ENCODE measurements around the gene ANKLE2. TPM values are rescaled to one million over a fixed set of nuclear protein-coding genes. Genes with fewer than 3 reads are reported as not detected.
"Not testable (repeated sequence)": the region's sequence is repeated elsewhere in the genome, so short reads cannot be mapped to it uniquely, and the experiment has no call there.

The ANKLE2 gene
- total RNA-seq, 4 donors from 2014 or later: 29.6 to 44.9 (median 34.6) TPM

- no peak for ATAC-seq
- no peaks in the 10 kb centered on the region for H3K36me3 ChIP-seq
Measured at GRCh38 chr12:132695431-132695830, 66.2 kb downstream of the ANKLE2 start.

GRCh38 chr12:132694888-132695287, 66.7 kb downstream of the ANKLE2 start:
- H3K4me3 ChIP-seq; H3K9me3 ChIP-seq; H3K27me3 ChIP-seq; DNase-seq; in situ Hi-C loops (cut with MboI; ENCODE audit: low sequenced_read_pairs in 4 of 4); H3K27ac ChIP-seq; H3K36me3 ChIP-seq; intact Hi-C loops (cut with DNase I; ENCODE audit: low total_unique reads); ATAC-seq; H3K4me1 ChIP-seq: not testable (repeated sequence)

More at GRCh38 chr12:132695431-132695830, 66.2 kb downstream of the ANKLE2 start:
- no peak for TF ChIP-seq POLR2A (IDR thresholded peaks at IDR 0.05)
- TF ChIP-seq, protein P1, sequence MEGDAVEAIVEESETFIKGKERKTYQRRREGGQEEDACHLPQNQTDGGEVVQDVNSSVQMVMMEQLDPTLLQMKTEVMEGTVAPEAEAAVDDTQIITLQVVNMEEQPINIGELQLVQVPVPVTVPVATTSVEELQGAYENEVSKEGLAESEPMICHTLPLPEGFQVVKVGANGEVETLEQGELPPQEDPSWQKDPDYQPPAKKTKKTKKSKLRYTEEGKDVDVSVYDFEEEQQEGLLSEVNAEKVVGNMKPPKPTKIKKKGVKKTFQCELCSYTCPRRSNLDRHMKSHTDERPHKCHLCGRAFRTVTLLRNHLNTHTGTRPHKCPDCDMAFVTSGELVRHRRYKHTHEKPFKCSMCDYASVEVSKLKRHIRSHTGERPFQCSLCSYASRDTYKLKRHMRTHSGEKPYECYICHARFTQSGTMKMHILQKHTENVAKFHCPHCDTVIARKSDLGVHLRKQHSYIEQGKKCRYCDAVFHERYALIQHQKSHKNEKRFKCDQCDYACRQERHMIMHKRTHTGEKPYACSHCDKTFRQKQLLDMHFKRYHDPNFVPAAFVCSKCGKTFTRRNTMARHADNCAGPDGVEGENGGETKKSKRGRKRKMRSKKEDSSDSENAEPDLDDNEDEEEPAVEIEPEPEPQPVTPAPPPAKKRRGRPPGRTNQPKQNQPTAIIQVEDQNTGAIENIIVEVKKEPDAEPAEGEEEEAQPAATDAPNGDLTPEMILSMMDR (IDR thresholded peaks at IDR 0.05 in 4 of 5, conservative IDR thresholded peaks at IDR 0.05 in 1 of 5): no peak
- intact Hi-C loops (cut with DNase I; ENCODE audit: low total_unique reads): no loop called here
- no peak for DNase-seq
- in situ Hi-C loops (cut with MboI; ENCODE audit: low sequenced_read_pairs in 4 of 4): no loop called here
- Histone ChIP-seq H3K4me1 (no peaks in the 10 kb centered on the region), H3K27me3 (no peaks in the 10 kb centered on the region), H3K9me3 (no peaks in the 10 kb centered on the region), H3K27ac (no peak overlapping the region), H3K4me3 (no peak overlapping the region)

DNA sequence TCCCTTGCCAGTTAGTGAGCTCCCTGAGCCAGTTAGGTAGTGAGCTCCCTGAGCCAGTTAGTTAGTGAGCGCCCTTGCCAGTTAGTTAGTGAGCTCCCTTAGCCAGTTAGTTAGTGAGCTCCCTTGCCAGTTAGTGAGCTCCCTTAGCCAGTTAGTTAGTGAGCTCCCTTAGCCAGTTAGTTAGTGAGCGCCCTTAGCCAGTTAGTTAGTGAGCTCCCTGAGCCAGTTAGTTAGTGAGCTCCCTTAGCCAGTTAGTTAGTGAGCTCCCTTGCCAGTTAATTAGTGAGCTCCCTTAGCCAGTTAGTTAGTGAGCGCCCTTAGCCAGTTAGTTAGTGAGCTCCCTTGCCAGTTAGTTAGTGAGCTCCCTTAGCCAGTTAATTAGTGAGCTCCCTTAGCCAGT, 69.6 kb downstream of the ANKLE2 start:
- H3K27ac ChIP-seq; DNase-seq; H3K27me3 ChIP-seq; in situ Hi-C loops (cut with MboI; ENCODE audit: low sequenced_read_pairs in 4 of 4); H3K9me3 ChIP-seq; ATAC-seq; H3K36me3 ChIP-seq; H3K4me1 ChIP-seq; intact Hi-C loops (cut with DNase I; ENCODE audit: low total_unique reads); H3K4me3 ChIP-seq: not testable (repeated sequence)

- no peak for ATAC-seq
- no peak overlapping the region for H3K27ac ChIP-seq
- TF ChIP-seq, protein P1 (IDR thresholded peaks at IDR 0.05 in 4 of 5, conservative IDR thresholded peaks at IDR 0.05 in 1 of 5): no peak
- TF ChIP-seq POLR2A (IDR thresholded peaks at IDR 0.05): no peak
- intact Hi-C loops (cut with DNase I; ENCODE audit: low total_unique reads): no loop called here
- no peaks in the 10 kb centered on the region for H3K36me3 ChIP-seq
- in situ Hi-C loops (cut with MboI; ENCODE audit: low sequenced_read_pairs in 4 of 4): no loop called here
- no peaks in the 10 kb centered on the region for H3K9me3 ChIP-seq
- no peak overlapping the region for H3K4me3 ChIP-seq
- peaks cover 6 to 8% of the 10 kb centered on the region in 2 donors for H3K4me1 ChIP-seq
- DNase-seq: no peak
- H3K27me3 ChIP-seq: no peaks in the 10 kb centered on the region
Measured at GRCh38 chr12:132690112-132690511, 71.5 kb downstream of the ANKLE2 start.

DNA sequence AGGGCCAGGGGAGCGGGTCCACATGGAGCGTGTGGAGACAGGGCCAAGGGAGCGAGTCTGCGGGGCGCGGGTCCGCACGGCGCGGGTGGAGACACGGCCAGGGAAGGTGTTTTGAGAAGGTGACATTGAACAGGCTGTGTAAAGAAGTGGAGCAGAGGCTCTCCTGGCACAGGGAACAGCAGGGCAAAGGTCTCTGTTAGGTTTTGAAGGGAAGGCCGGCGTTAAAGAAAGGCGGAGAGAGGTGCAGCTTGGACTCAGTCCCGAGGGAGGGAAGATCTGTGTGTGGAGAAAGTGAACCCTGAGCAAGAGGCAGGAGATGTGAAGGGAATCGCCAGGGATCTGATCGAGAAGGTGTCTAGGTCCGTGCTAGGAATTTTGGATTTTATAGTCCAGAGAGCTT, 72.4 kb downstream of the ANKLE2 start:
- Histone ChIP-seq H3K36me3 (no peaks in the 10 kb centered on the region), H3K4me3 (no peak overlapping the region), H3K27me3 (no peaks in the 10 kb centered on the region), H3K4me1 (peaks cover 6 to 10% of the 10 kb centered on the region in 2 donors), H3K9me3 (no peaks in the 10 kb centered on the region), H3K27ac (no peak overlapping the region)
- TF ChIP-seq, protein P1 (IDR thresholded peaks at IDR 0.05 in 4 of 5, conservative IDR thresholded peaks at IDR 0.05 in 1 of 5): no peak
- TF ChIP-seq POLR2A (IDR thresholded peaks at IDR 0.05): no peak
- intact Hi-C loops (cut with DNase I; ENCODE audit: low total_unique reads) (loop anchor here (5.0 kb wide), 1 partner anchor 73 kb away; the partner anchor contains the start of gene ANKLE2), in situ Hi-C loops (cut with MboI; ENCODE audit: low sequenced_read_pairs in 4 of 4) (no loop called here)
- no peak for DNase-seq
- no peak for ATAC-seq

Measured in gastrocnemius medialis (tissue), 4 donors.